Tibial nerve (tissue), 3 donors: ENCODE results near the gene MYO1D.

ENCODE experiments used
- POLR2A ChIP-seq, 2 donors: fragments of 450-650 bp; IDR thresholded peaks; one replicate each; pipeline ENCODE4 v1.6.1; 2017; ENCODE audit warnings: antibody characterized with exemption in 2 of 2, mild to moderate bottlenecking in 2 of 2, moderate library complexity in 2 of 2
- TF ChIP-seq, protein P1 (sequence below), 5 experiments: fragments of 200-600 bp in 3 of 5; fragments of 450-650 bp in 2 of 5; sonication (generic) in 3 of 5; IDR thresholded peaks; one replicate each; pipeline ENCODE4 v1.5.1; 2016 to 2019; ENCODE audit warnings: antibody characterized with exemption in 5 of 5, mild to moderate bottlenecking in 3 of 5, moderate library complexity in 2 of 5

DNA sequence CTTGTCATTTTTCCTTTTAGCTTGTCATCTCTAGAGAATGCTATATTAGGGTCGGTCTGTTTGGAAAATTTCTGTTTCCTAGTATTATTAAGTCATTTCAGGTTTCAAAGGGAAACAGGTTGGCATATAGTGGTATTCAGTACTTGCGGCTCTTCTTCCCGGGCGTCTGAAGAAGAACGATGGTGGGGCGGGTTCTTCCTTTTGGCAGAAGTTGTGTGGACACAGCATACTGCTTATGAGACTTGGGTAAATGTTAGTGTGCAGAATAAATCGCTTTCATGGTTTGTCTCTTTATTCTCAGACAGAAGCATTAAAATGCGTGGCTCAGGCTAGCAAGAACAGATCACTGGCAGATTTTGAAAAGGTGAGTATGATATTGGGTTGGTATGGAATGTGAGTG, 399.7 kb downstream of the MYO1D start:
- TF ChIP-seq, protein P1, sequence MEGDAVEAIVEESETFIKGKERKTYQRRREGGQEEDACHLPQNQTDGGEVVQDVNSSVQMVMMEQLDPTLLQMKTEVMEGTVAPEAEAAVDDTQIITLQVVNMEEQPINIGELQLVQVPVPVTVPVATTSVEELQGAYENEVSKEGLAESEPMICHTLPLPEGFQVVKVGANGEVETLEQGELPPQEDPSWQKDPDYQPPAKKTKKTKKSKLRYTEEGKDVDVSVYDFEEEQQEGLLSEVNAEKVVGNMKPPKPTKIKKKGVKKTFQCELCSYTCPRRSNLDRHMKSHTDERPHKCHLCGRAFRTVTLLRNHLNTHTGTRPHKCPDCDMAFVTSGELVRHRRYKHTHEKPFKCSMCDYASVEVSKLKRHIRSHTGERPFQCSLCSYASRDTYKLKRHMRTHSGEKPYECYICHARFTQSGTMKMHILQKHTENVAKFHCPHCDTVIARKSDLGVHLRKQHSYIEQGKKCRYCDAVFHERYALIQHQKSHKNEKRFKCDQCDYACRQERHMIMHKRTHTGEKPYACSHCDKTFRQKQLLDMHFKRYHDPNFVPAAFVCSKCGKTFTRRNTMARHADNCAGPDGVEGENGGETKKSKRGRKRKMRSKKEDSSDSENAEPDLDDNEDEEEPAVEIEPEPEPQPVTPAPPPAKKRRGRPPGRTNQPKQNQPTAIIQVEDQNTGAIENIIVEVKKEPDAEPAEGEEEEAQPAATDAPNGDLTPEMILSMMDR (IDR thresholded peaks at IDR 0.05): no peak
- TF ChIP-seq POLR2A (IDR thresholded peaks at IDR 0.05): no peak
